B cell (primary cell): ENCODE data around the gene SLC33A1. TPM values are rescaled to one million over a fixed set of nuclear protein-coding genes. Genes with fewer than 3 reads are reported as not detected.

Experiments
- ATAC-seq: fragments of 200-7000 bp; cut with Tn5 transposase; one replicate; pipeline ENCODE4 v1.10.0; 2021; ENCODE audit warnings: low read depth, mild to moderate bottlenecking, moderate number of reproducible peaks, moderate library complexity
- CTCF ChIA-PET: fragments of 350-600 bp; sonication (Branson Sonifier 250); formaldehyde crosslinking; loops from one replicate; lab custom pipeline; 2021; ENCODE audit warnings: antibody characterized with exemption, inconsistent platforms; lab: Charles Lee
- POLR2A ChIA-PET: fragments of 350-600 bp; sonication (Branson Sonifier 250); formaldehyde crosslinking; loops from one replicate; lab custom pipeline; 2021; ENCODE audit warnings: antibody characterized with exemption; lab: Charles Lee
- DNase-seq: peaks from one replicate; pipeline ENCODE4 v3.0.0; 2013
- H2AFZ ChIP-seq: 2 replicates; pipeline ENCODE4 v1.6.1; 2012; ENCODE audit warnings: mild to moderate bottlenecking, low read depth, low read length; ENCODE audit not compliant: insufficient read depth, poor library complexity, severe bottlenecking
- H3K27ac ChIP-seq, 2 donors: 1 replicate in 1 of 2; 2 replicates in 1 of 2; pipeline ENCODE4 v1.5.1; 2012 to 2013; ENCODE audit warnings: low read length in 2 of 2, mild to moderate bottlenecking in 2 of 2, moderate library complexity in 1 of 2
- H3K27me3 ChIP-seq, 4 experiments: fragments of 200-600 bp in 1 of 4; sonication (generic) in 1 of 4; replicated peaks in 1 of 4; 1 replicate in 2 of 4; 2 replicates in 2 of 4; pipeline versions ENCODE4 v1.6.1 to v1.7.0; 2013 to 2016; ENCODE audit warnings: low read length in 3 of 4, mild to moderate bottlenecking in 2 of 4, mixed read lengths in 1 of 4, moderate library complexity in 1 of 4; ENCODE audit not compliant: insufficient read depth in 4 of 4, control insufficient read depth in 3 of 4; ENCODE audit errors: control extremely low read depth in 1 of 4
- H3K36me3 ChIP-seq, 2 experiments: replicated peaks in 1 of 2; 1 replicate in 1 of 2; 2 replicates in 1 of 2; pipeline versions ENCODE4 v1.6.1 to v1.7.1; 2013; ENCODE audit warnings: low read length in 1 of 2; ENCODE audit not compliant: insufficient read depth in 2 of 2, control insufficient read depth in 1 of 2; ENCODE audit errors: control extremely low read depth in 1 of 2, extremely low read depth in 1 of 2
- H3K4me1 ChIP-seq, 2 donors: fragments of 200-600 bp in 1 of 2; sonication (generic) in 1 of 2; 1 replicate in 1 of 2; 2 replicates in 1 of 2; pipeline versions ENCODE4 v1.5.1 to v1.6.1; 2013 to 2017; ENCODE audit warnings: low read length in 2 of 2; ENCODE audit not compliant: control insufficient read depth in 2 of 2, insufficient read depth in 2 of 2
- H3K4me2 ChIP-seq: replicated peaks from 2 replicates; pipeline ENCODE3; 2012; ENCODE audit warnings: mild to moderate bottlenecking, low read depth, low read length; ENCODE audit not compliant: poor library complexity, severe bottlenecking
- H3K4me3 ChIP-seq, 5 experiments: fragments of 200-600 bp in 1 of 5; sonication (generic) in 1 of 5; 1 replicate in 3 of 5; 2 replicates in 2 of 5; pipeline versions ENCODE4 v1.5.1 to v1.7.0; 2011 to 2016; ENCODE audit warnings: low read length in 4 of 5, mild to moderate bottlenecking in 4 of 5, low read depth in 2 of 5, control low read depth in 1 of 5, moderate library complexity in 1 of 5; ENCODE audit not compliant: insufficient read depth in 1 of 5; ENCODE audit errors: control extremely low read depth in 1 of 5, extremely low read depth in 1 of 5
- H3K79me2 ChIP-seq: fragments of 200-600 bp; sonication (generic); one replicate; pipeline ENCODE4 v1.6.0; 2016; ENCODE audit warnings: low read length; ENCODE audit not compliant: control insufficient read depth, insufficient read depth
- H3K9ac ChIP-seq: fragments of 200-600 bp; sonication (generic); 2 replicates; pipeline ENCODE4 v1.6.1; 2017; ENCODE audit warnings: mild to moderate bottlenecking, low read length, moderate library complexity
- H3K9me3 ChIP-seq, 3 donors: one replicate each; pipeline versions ENCODE4 v1.6.1 to v1.7.1; 2013; ENCODE audit warnings: low read length in 2 of 3; ENCODE audit not compliant: control insufficient read depth in 2 of 3, insufficient read depth in 1 of 3; ENCODE audit errors: control extremely low read depth in 1 of 3
- H4K20me1 ChIP-seq: 2 replicates; pipeline ENCODE4 v1.6.0; 2012; ENCODE audit warnings: mild to moderate bottlenecking, low read length; ENCODE audit not compliant: insufficient read depth, control insufficient read depth, poor library complexity, severe bottlenecking
- H3K27ac Mint-ChIP-seq: one replicate; pipeline ENCODE4 v1.8.0; 2021; ENCODE audit warnings: mixed read lengths
- H3K27me3 Mint-ChIP-seq: one replicate; pipeline ENCODE4 v1.8.0; 2021; ENCODE audit warnings: mixed read lengths
- H3K4me1 Mint-ChIP-seq: one replicate; pipeline ENCODE4 v1.8.0; 2021; ENCODE audit warnings: mixed read lengths
- H3K4me3 Mint-ChIP-seq: one replicate; pipeline ENCODE4 v1.8.0; 2021; ENCODE audit warnings: mixed read lengths
- H3K9me3 Mint-ChIP-seq: one replicate; pipeline ENCODE4 v1.8.0; 2022; ENCODE audit warnings: mixed read lengths; ENCODE audit not compliant: insufficient read depth
- EZH2 ChIP-seq: IDR thresholded peaks from 2 replicates; pipeline ENCODE4 v1.6.1; 2012; ENCODE audit warnings: borderline replicate concordance, low read depth, mild to moderate bottlenecking, moderate library complexity, low read length; ENCODE audit not compliant: insufficient read depth, poor library complexity, severe bottlenecking
- WGBS: methylation state at CpG from one replicate; pipeline ENCODE4 v1.1.5; 2013; ENCODE audit warnings: missing lambda C conversion rate; ENCODE audit not compliant: insufficient coverage; 5-methylcytosine and 5-hydroxymethylcytosine counted together
- intact Hi-C: fragments of 100-400 bp; cut with micrococcal nuclease; formaldehyde crosslinking; loops from one replicate; pipeline ENCODE4 v1.10.0; 2022
- polyA plus RNA-seq: library from polyadenylated mRNA; depleted of rRNA; stranded (reverse); fragments of >200 nt; gene quantifications from 2 replicates; pipeline ENCODE4 v1.2.3, GENCODE V29; 2012
- total RNA-seq, 2 donors: library from RNA; stranded (reverse); fragments of 120-200 nt in 1 of 2; gene quantifications; 1 replicate in 1 of 2; 2 replicates in 1 of 2; pipeline versions ENCODE4 v1.2.3 to v1.2.4, GENCODE V29; 2013 to 2022
- TF ChIP-seq, protein P1 (sequence below): fragments of 200-600 bp; IDR thresholded peaks from one replicate; pipeline ENCODE4 v1.8.0; 2022; ENCODE audit warnings: antibody characterized with exemption, mild to moderate bottlenecking

SLC33A1 gene
- total and polyA plus RNA-seq, 2 donors (not counting 1 experiment from before 2014, with no cell fraction given), result 15.0 to 29.4 TPM

DNA sequence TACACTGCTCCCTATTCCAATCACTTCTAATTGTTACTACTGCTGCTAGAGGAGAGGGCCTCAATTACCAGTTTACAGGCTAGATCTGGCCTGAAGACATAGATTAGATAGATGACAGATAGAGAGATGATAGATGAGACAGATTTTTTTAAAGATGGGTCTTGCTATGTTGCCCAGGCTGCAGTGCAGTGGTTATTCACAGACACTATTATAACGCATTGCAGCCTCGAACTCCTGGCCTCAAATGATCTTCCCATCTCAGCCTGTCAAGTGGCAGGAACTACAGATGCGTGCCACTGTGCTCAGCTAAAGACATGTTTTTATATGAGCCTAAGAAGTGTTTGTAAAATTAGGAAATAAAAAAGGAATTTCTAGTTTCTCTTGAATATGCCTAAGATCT lies 6.2 kb downstream of the SLC33A1 start:
- no peaks in the 10 kb centered on the region for H3K27me3 Mint-ChIP-seq
- H3K79me2 ChIP-seq, result peaks cover 68% of the 10 kb centered on the region
- peaks cover 0 to 3% of the 10 kb centered on the region in 2 experiments for H3K36me3 ChIP-seq
- DNase-seq, result no peak
- peaks cover 21 to 22% of the 10 kb centered on the region in 2 donors for H3K4me1 ChIP-seq
- no peak overlapping the region for H3K27ac ChIP-seq
- H3K9me3 Mint-ChIP-seq, result no peaks in the 10 kb centered on the region
- H3K27me3 ChIP-seq, result no peaks in the 10 kb centered on the region
- no peak overlapping the region for H3K4me2 ChIP-seq
- ATAC-seq, result no peak
- peaks cover 51% of the 10 kb centered on the region for H3K4me1 Mint-ChIP-seq
- no peak overlapping the region for H3K4me3 Mint-ChIP-seq
- no peak for TF ChIP-seq EZH2
- TF ChIP-seq, protein P1, sequence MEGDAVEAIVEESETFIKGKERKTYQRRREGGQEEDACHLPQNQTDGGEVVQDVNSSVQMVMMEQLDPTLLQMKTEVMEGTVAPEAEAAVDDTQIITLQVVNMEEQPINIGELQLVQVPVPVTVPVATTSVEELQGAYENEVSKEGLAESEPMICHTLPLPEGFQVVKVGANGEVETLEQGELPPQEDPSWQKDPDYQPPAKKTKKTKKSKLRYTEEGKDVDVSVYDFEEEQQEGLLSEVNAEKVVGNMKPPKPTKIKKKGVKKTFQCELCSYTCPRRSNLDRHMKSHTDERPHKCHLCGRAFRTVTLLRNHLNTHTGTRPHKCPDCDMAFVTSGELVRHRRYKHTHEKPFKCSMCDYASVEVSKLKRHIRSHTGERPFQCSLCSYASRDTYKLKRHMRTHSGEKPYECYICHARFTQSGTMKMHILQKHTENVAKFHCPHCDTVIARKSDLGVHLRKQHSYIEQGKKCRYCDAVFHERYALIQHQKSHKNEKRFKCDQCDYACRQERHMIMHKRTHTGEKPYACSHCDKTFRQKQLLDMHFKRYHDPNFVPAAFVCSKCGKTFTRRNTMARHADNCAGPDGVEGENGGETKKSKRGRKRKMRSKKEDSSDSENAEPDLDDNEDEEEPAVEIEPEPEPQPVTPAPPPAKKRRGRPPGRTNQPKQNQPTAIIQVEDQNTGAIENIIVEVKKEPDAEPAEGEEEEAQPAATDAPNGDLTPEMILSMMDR, result no peak
- WGBS, result 100% methylated on average over 1 of the region's 3 CpGs
- H2AFZ ChIP-seq, result no peak overlapping the region
- no peak overlapping the region for H3K4me3 ChIP-seq
- H3K9ac ChIP-seq, result no peak overlapping the region
- intact Hi-C loops, result no loop called here
- no peak overlapping the region for H3K27ac Mint-ChIP-seq
- H4K20me1 ChIP-seq, result peaks cover 21% of the 10 kb centered on the region
- ChIA-PET POLR2A (no interaction called here), CTCF (no interaction called here)
- H3K9me3 ChIP-seq, result no peaks in the 10 kb centered on the region

DNA sequence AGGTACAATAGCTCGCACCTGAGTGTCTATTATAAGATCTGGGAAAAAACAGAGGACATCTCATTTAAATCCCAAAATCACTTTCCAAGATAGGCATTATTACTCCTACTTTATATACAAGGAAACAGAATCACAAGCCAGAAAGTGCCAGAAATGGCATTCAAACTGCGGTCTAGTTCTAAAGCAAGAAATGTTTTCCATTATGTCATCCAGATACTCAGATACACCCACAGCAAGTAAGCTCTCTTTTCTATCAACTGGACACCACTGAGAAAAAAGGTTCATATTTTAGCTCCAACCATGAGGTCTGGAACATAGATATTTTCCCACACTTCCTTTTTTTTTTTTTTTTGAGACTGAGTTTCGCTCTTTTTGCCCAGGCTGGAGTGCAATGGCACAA lies 8.1 kb downstream of the SLC33A1 start:
- Histone ChIP-seq H2AFZ (no peak overlapping the region), H3K9me3 (no peaks in the 10 kb centered on the region), H3K27me3 (no peaks in the 10 kb centered on the region), H3K9ac (no peak overlapping the region), H3K27ac (no peak overlapping the region), H3K4me2 (no peak overlapping the region), H3K36me3 (peaks cover 0 to 3% of the 10 kb centered on the region in 2 experiments), H3K4me1 (peaks cover 3 to 6% of the 10 kb centered on the region in 2 donors), H3K79me2 (peaks cover 53% of the 10 kb centered on the region), H3K4me3 (no peak overlapping the region), H4K20me1 (peaks cover 21% of the 10 kb centered on the region)
- no peaks in the 10 kb centered on the region for H3K9me3 Mint-ChIP-seq
- H3K27me3 Mint-ChIP-seq, result no peaks in the 10 kb centered on the region
- 92% methylated on average over 1 of the region's 3 CpGs for WGBS
- intact Hi-C loops, result no loop called here
- ATAC-seq, result no peak
- peaks cover 36% of the 10 kb centered on the region for H3K4me1 Mint-ChIP-seq
- ChIA-PET POLR2A (no interaction called here), CTCF (interaction anchor here (0.7 kb wide), 1 partner anchor 32 kb away, joined by 3 read pairs; no protein-coding TSS in a partner anchor)
- DNase-seq, result no peak
- no peak overlapping the region for H3K27ac Mint-ChIP-seq
- TF ChIP-seq, protein P1, result no peak
- TF ChIP-seq EZH2, result no peak
- H3K4me3 Mint-ChIP-seq, result no peak overlapping the region
